ENCODE results near the gene CFAP46. TPM values are rescaled to one million over a fixed set of nuclear protein-coding genes. Genes with fewer than 3 reads are reported as not detected.
A peak's percentile ranks its signal among the peaks of the same experiment; 100 is the strongest.

Gene CFAP46
- total RNA-seq, 1 experiment from 2014 or later: 1.6 TPM

DNA sequence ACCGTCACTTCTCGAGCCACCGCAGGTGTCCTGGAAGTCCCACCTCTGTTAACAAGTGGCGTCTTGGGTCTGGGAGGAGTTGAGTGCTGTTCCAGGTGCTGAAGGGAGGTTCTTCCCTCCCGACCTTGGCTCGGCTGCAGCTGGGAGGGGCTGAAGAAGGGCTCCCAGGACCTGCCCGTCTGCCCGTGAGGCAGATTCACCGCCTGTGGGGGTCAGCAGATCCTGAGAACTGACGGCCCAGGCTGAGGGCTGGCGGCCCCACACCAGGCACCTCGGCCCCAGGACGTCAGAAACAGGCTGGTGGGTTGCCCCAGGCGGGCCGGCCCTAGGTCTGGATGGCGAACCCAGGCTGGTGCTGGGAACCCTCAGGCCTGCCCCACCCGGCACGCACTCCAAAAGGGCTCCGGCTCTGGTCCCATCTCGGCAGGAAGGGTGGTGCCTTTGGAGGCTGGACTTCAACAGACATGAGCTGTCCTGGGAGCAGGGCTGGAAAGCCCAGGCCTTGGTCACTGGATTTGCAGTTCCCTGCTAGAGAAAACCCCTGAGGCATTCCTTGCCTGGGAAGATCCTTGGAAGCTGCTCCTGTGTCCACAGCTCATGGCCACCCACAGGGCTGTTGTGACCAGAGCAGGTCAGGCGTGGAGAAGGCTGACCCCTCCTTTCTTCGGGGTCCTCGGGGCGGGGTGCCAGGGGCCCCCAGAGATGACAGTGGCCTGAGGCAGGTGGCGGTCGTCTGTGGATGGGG, 42.6 kb upstream of the CFAP46 start:
- no peaks in the 10 kb centered on the region for H3K9me3 ChIP-seq (ENCODE audit: control insufficient read depth, insufficient read depth, low read depth, low read length)
- no peaks in the 10 kb centered on the region; the same call in 1 of the 2 replicates for H3K4me1 ChIP-seq (ENCODE audit: control insufficient read depth, insufficient read depth, low read length)
- no peaks in the 10 kb centered on the region for H3K36me3 ChIP-seq (ENCODE audit: control insufficient read depth, insufficient read depth, low read length)
- no peak overlapping the region for H3K4me3 ChIP-seq (ENCODE audit: low read depth in 2 of 2, low read length in 2 of 2)
- CTCF ChIA-PET: no interaction called here
- ATAC-seq (peak; percentile 50), DNase-seq (ENCODE audit: low read depth, low spot score) (no peak)
- BruUV-seq (replicated peaks): no TSS peak
- no peak overlapping the region for H3K27ac ChIP-seq (ENCODE audit: low read length)
- no peaks in the 10 kb centered on the region for H3K27me3 ChIP-seq (ENCODE audit: control insufficient read depth, insufficient read depth, low read length)
- POLR2A ChIA-PET: no interaction called here
- intact Hi-C loops (cut with micrococcal nuclease; ENCODE audit: unreplicated experiment) (no loop called here), in situ Hi-C loops (cut with HindIII; ENCODE audit: low pct_unique_long_range_greater_than_20kb, low sequenced_read_pairs) (no loop called here)
- no peak for TF ChIP-seq SIN3A (IDR thresholded peaks at IDR 0.05; ENCODE audit: borderline replicate concordance, insufficient read depth, low read depth, low read length)
- no peak for TF ChIP-seq POLR2AphosphoS5 (IDR thresholded peaks at IDR 0.05; ENCODE audit: low read depth, low read length)
- TF ChIP-seq CTCF (IDR thresholded peaks at IDR 0.05): no peak
- TF ChIP-seq, protein P1, sequence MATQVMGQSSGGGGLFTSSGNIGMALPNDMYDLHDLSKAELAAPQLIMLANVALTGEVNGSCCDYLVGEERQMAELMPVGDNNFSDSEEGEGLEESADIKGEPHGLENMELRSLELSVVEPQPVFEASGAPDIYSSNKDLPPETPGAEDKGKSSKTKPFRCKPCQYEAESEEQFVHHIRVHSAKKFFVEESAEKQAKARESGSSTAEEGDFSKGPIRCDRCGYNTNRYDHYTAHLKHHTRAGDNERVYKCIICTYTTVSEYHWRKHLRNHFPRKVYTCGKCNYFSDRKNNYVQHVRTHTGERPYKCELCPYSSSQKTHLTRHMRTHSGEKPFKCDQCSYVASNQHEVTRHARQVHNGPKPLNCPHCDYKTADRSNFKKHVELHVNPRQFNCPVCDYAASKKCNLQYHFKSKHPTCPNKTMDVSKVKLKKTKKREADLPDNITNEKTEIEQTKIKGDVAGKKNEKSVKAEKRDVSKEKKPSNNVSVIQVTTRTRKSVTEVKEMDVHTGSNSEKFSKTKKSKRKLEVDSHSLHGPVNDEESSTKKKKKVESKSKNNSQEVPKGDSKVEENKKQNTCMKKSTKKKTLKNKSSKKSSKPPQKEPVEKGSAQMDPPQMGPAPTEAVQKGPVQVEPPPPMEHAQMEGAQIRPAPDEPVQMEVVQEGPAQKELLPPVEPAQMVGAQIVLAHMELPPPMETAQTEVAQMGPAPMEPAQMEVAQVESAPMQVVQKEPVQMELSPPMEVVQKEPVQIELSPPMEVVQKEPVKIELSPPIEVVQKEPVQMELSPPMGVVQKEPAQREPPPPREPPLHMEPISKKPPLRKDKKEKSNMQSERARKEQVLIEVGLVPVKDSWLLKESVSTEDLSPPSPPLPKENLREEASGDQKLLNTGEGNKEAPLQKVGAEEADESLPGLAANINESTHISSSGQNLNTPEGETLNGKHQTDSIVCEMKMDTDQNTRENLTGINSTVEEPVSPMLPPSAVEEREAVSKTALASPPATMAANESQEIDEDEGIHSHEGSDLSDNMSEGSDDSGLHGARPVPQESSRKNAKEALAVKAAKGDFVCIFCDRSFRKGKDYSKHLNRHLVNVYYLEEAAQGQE (IDR thresholded peaks at IDR 0.05; ENCODE audit: insufficient read depth in 1 of 2, low read depth in 2 of 2, low read length in 1 of 2): no peak
- TF ChIP-seq TCF7L2 (IDR thresholded peaks at IDR 0.05; ENCODE audit: low read depth, low read length): no peak

DNA sequence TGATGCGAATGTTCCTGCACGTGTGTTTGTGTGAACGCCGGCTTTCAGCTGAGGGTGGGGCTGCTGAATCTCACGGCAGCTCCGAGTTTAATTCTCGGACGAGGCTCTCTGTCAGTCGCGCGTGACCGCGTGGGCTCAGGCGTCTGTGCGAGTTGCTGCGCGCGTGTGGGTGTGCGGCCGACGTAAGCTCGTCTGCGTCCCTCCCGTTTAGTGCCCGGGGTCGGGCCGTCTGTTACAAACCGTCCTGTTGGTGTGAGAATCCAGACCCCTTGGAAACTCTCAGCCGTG, 41.6 kb upstream of the CFAP46 start:
- CTCF ChIA-PET: no interaction called here

More for the DNA sequence above, 41.6 kb upstream of the CFAP46 start:
- POLR2A ChIA-PET: no interaction called here
- Histone ChIP-seq H3K4me3 (ENCODE audit: low read depth in 2 of 2, low read length in 2 of 2) (no peak overlapping the region), H3K27me3 (ENCODE audit: control insufficient read depth, insufficient read depth, low read length) (no peaks in the 10 kb centered on the region), H3K9me3 (ENCODE audit: control insufficient read depth, insufficient read depth, low read depth, low read length) (no peaks in the 10 kb centered on the region), H3K27ac (ENCODE audit: low read length) (no peak overlapping the region), H3K36me3 (ENCODE audit: control insufficient read depth, insufficient read depth, low read length) (no peaks in the 10 kb centered on the region), H3K4me1 (ENCODE audit: control insufficient read depth, insufficient read depth, low read length) (no peaks in the 10 kb centered on the region; the same call in 1 of the 2 replicates)
- in situ Hi-C loops (cut with HindIII; ENCODE audit: low pct_unique_long_range_greater_than_20kb, low sequenced_read_pairs): no loop called here
- no peak for ATAC-seq
- BruUV-seq (replicated peaks): no TSS peak
- no peak for DNase-seq (ENCODE audit: low read depth, low spot score)
- intact Hi-C loops (cut with micrococcal nuclease; ENCODE audit: unreplicated experiment): no loop called here
- no peak for TF ChIP-seq CTCF (IDR thresholded peaks at IDR 0.05)
- TF ChIP-seq SIN3A (IDR thresholded peaks at IDR 0.05; ENCODE audit: borderline replicate concordance, insufficient read depth, low read depth, low read length): no peak
- TF ChIP-seq POLR2AphosphoS5 (IDR thresholded peaks at IDR 0.05; ENCODE audit: low read depth, low read length): no peak
- no peak for TF ChIP-seq TCF7L2 (IDR thresholded peaks at IDR 0.05; ENCODE audit: low read depth, low read length)
- TF ChIP-seq, protein P1 (IDR thresholded peaks at IDR 0.05; ENCODE audit: insufficient read depth in 1 of 2, low read depth in 2 of 2, low read length in 1 of 2): no peak

All from Panc1 (cell line).